Measurements from ENCODE around the gene GALNT10. TPM values are rescaled to one million over a fixed set of nuclear protein-coding genes. Genes with fewer than 3 reads are reported as not detected.

The GALNT10 gene
- polyA plus RNA-seq, 1 experiment = 203 TPM

- CTCF ChIA-PET = interaction anchor here (2.0 kb wide), 1 partner anchor 12 kb away, joined by 5 read pairs; no protein-coding TSS in a partner anchor
- TF ChIP-seq, protein P1, sequence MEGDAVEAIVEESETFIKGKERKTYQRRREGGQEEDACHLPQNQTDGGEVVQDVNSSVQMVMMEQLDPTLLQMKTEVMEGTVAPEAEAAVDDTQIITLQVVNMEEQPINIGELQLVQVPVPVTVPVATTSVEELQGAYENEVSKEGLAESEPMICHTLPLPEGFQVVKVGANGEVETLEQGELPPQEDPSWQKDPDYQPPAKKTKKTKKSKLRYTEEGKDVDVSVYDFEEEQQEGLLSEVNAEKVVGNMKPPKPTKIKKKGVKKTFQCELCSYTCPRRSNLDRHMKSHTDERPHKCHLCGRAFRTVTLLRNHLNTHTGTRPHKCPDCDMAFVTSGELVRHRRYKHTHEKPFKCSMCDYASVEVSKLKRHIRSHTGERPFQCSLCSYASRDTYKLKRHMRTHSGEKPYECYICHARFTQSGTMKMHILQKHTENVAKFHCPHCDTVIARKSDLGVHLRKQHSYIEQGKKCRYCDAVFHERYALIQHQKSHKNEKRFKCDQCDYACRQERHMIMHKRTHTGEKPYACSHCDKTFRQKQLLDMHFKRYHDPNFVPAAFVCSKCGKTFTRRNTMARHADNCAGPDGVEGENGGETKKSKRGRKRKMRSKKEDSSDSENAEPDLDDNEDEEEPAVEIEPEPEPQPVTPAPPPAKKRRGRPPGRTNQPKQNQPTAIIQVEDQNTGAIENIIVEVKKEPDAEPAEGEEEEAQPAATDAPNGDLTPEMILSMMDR (IDR thresholded peaks at IDR 0.05; ENCODE audit: insufficient read depth, low read depth, low read length) = no peak
- DNase-seq (ENCODE audit: low read depth) = no peak
- H3K36me3 ChIP-seq (ENCODE audit: control insufficient read depth, insufficient read depth, low read length) = peaks cover 3% of the 10 kb centered on the region; the same call in 1 of the 2 replicates
- H3K4me3 ChIP-seq (ENCODE audit: low read depth, low read length) = no peak overlapping the region
- POLR2A ChIA-PET = no interaction called here
- no peaks in the 10 kb centered on the region for H3K27me3 ChIP-seq (ENCODE audit: control insufficient read depth, insufficient read depth, low read length)
These were observed 120.8 kb downstream of the GALNT10 start for GRCh38 chr5:154311362-154311761.

- TF ChIP-seq, protein P1 (IDR thresholded peaks at IDR 0.05; ENCODE audit: insufficient read depth, low read depth, low read length) = no peak
- POLR2A ChIA-PET = no interaction called here
- H3K27me3 ChIP-seq (ENCODE audit: control insufficient read depth, insufficient read depth, low read length) = no peaks in the 10 kb centered on the region
- H3K36me3 ChIP-seq (ENCODE audit: control insufficient read depth, insufficient read depth, low read length) = peaks cover 3% of the 10 kb centered on the region; the same call in 1 of the 2 replicates
- H3K4me3 ChIP-seq (ENCODE audit: low read depth, low read length) = no peak overlapping the region
- DNase-seq (ENCODE audit: low read depth) = no peak
- CTCF ChIA-PET = interaction anchor here (1.6 to 2.0 kb wide), 2 partner anchors 10 to 13 kb away, joined by 5 to 7 read pairs; no protein-coding TSS in a partner anchor
These were observed 121.5 kb downstream of the GALNT10 start for GRCh38 chr5:154312000-154312399.

DNA sequence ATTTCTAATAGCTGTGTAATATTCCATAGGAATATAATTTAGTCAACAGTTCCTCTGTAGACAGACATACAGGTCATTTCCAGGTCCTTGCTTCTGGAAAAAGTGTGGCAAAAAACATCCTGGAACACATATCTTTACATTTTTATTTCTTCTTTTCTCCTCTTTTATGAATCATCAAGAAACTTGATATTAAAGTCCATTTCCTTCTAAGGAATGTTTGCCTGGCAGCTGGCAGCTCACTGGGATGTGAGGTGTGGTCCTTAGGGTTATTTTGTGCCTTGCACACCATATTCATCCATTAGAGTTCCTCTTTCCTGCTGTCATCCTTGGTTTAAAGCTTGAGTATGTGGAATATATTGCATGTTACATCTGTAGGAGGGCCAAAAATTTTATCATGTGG lies 122.0 kb downstream of the GALNT10 start:
- Histone ChIP-seq H3K27me3 (ENCODE audit: control insufficient read depth, insufficient read depth, low read length) (no peaks in the 10 kb centered on the region), H3K36me3 (ENCODE audit: control insufficient read depth, insufficient read depth, low read length) (peaks cover 3% of the 10 kb centered on the region; the same call in 1 of the 2 replicates), H3K4me3 (ENCODE audit: low read depth, low read length) (no peak overlapping the region)
- peak; percentile 15 for DNase-seq (ENCODE audit: low read depth)
- POLR2A ChIA-PET = no interaction called here
- CTCF ChIA-PET = interaction anchor here (1.6 to 2.0 kb wide), 2 partner anchors 9 to 14 kb away, joined by 5 to 7 read pairs; no protein-coding TSS in a partner anchor
- TF ChIP-seq, protein P1 (IDR thresholded peaks at IDR 0.05; ENCODE audit: insufficient read depth, low read depth, low read length) = no peak

- ChIA-PET POLR2A (no interaction called here), CTCF (interaction anchor here (1.1 to 1.6 kb wide), 2 partner anchors 8 to 241 kb away, joined by 3 to 7 read pairs; no protein-coding TSS in a partner anchor)
- Histone ChIP-seq H3K36me3 (ENCODE audit: control insufficient read depth, insufficient read depth, low read length) (peaks cover 3% of the 10 kb centered on the region; the same call in 1 of the 2 replicates), H3K27me3 (ENCODE audit: control insufficient read depth, insufficient read depth, low read length) (no peaks in the 10 kb centered on the region), H3K4me3 (ENCODE audit: low read depth, low read length) (no peak overlapping the region)
- TF ChIP-seq, protein P1 (IDR thresholded peaks at IDR 0.05; ENCODE audit: insufficient read depth, low read depth, low read length) = no peak
- no peak for DNase-seq (ENCODE audit: low read depth)
These were observed 123.0 kb downstream of the GALNT10 start for GRCh38 chr5:154313360-154314017.

DNA sequence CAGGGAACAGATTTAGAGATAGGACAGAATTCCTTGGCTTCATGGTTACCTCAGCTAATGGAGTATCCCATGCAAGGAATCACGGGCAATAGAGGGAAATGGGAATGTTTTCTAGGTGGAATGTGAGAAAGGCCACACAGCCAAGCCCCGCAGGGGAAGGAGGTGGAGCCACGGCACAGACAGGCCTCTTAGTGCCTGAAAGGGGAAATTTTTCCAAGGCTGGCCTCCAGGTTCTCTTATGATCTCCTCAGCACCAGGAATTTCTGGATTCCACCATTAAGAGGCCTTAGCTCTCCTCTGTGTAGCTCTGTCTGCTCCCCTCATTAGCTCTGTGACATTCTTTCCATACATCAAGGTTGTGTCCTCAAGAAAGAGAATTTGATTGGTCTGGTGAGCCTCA lies 124.7 kb downstream of the GALNT10 start:
- TF ChIP-seq, protein P1 (IDR thresholded peaks at IDR 0.05; ENCODE audit: insufficient read depth, low read depth, low read length) = no peak
- ChIA-PET POLR2A (interaction anchor here (0.6 to 0.7 kb wide), 2 partner anchors 11 to 145 kb away, joined by 3 read pairs; no protein-coding TSS in a partner anchor), CTCF (interaction anchor here (1.3 to 1.4 kb wide), 3 partner anchors 13 to 35 kb away, joined by 3 read pairs; no protein-coding TSS in a partner anchor)
- DNase-seq (ENCODE audit: low read depth) = no peak
- Histone ChIP-seq H3K27me3 (ENCODE audit: control insufficient read depth, insufficient read depth, low read length) (no peaks in the 10 kb centered on the region), H3K36me3 (ENCODE audit: control insufficient read depth, insufficient read depth, low read length) (peaks cover 6% of the 10 kb centered on the region), H3K4me3 (ENCODE audit: low read depth, low read length) (no peak overlapping the region)
